GM12878 (cell line): ENCODE results near the gene ETS1. TPM values are rescaled to one million over a fixed set of nuclear protein-coding genes. Genes with fewer than 3 reads are reported as not detected.

Source experiments
- ATF7 ChIP-seq: fragments of 450-650 bp; IDR thresholded peaks from 2 replicates; pipeline ENCODE4 v1.6.1; 2016; ENCODE audit warnings: low read depth, mild to moderate bottlenecking
- BHLHE40 ChIP-seq, 2 experiments: fragments of 450-650 bp in 1 of 2; IDR thresholded peaks; 2 replicates each; pipeline ENCODE4 v1.6.1; 2011 to 2017; ENCODE audit warnings: low read depth in 2 of 2, borderline replicate concordance in 1 of 2, improper control_type of control experiment in 1 of 2, low read length in 1 of 2, mild to moderate bottlenecking in 1 of 2
- BRCA1 ChIP-seq: IDR thresholded peaks from 2 replicates; pipeline ENCODE4 v1.6.1; 2011; ENCODE audit warnings: low read depth, low read length, improper control_type of control experiment
- GABPA ChIP-seq: IDR thresholded peaks from 2 replicates; pipeline ENCODE4 v1.6.1; 2014; ENCODE audit warnings: antibody characterized with exemption, low read depth, mild to moderate bottlenecking, inconsistent platforms
- JUND ChIP-seq: IDR thresholded peaks from 2 replicates; pipeline ENCODE4 v1.6.1; 2012; ENCODE audit warnings: low read depth, mild to moderate bottlenecking, low read length, improper control_type of control experiment, moderate library complexity
- LARP7 ChIP-seq: fragments of 450-650 bp; IDR thresholded peaks from 2 replicates; pipeline ENCODE4 v1.6.1; 2017; ENCODE audit warnings: mild to moderate bottlenecking
- MEF2B ChIP-seq: fragments of 450-650 bp; IDR thresholded peaks from 2 replicates; pipeline ENCODE4 v1.6.1; 2018; ENCODE audit warnings: mild to moderate bottlenecking, moderate library complexity; ENCODE audit not compliant: partially characterized antibody, poor library complexity, severe bottlenecking
- MTA3 ChIP-seq: IDR thresholded peaks from 2 replicates; pipeline ENCODE4 v1.6.1; 2012; ENCODE audit warnings: low read length, inconsistent platforms, borderline replicate concordance
- SMAD1 ChIP-seq: fragments of 450-650 bp; IDR thresholded peaks from 2 replicates; pipeline ENCODE4 v1.6.1; 2018; ENCODE audit warnings: mild to moderate bottlenecking, low read depth; ENCODE audit not compliant: partially characterized antibody
- SREBF1 ChIP-seq: IDR thresholded peaks from 2 replicates; pipeline ENCODE4 v1.6.1; 2012; ENCODE audit warnings: mild to moderate bottlenecking, low read length
- TAF1 ChIP-seq: IDR thresholded peaks from 2 replicates; pipeline ENCODE4 v1.6.1; 2011; ENCODE audit warnings: mild to moderate bottlenecking, low read depth, low read length, borderline replicate concordance
- TARDBP ChIP-seq: IDR thresholded peaks from 2 replicates; pipeline ENCODE4 v1.6.1; 2016; ENCODE audit warnings: borderline replicate concordance
- ZNF207 ChIP-seq: fragments of 450-650 bp; IDR thresholded peaks from 2 replicates; pipeline ENCODE4 v1.6.1; 2014; ENCODE audit warnings: antibody characterized with exemption, mild to moderate bottlenecking, borderline replicate concordance
- ZNF592 ChIP-seq: fragments of 450-650 bp; IDR thresholded peaks from 2 replicates; pipeline ENCODE4 v1.6.1; 2017; ENCODE audit warnings: mild to moderate bottlenecking, moderate library complexity
- polyA plus RNA-seq, 11 experiments: library from polyadenylated mRNA; depleted of rRNA in 4 of 11; unstranded in 6 of 11; stranded (reverse) in 5 of 11; fragments of >200 nt; fragmentation: Nextera tagmentation in 4 of 11; fragmentation: Illumina TruSeq in 1 of 11; extraction: Ambion mirVana in 4 of 11; extraction: Trizol in 1 of 11; gene quantifications; 1 replicate in 1 of 11; 2 replicates in 10 of 11; pipeline versions ENCODE4 v1.2.1 to v1.2.3, GENCODE V29; 2011 to 2016; ENCODE audit warnings: inconsistent platforms in 2 of 11, missing spikeins in 2 of 11, low read depth in 1 of 11
- total RNA-seq, 4 experiments: library from RNA; depleted of rRNA in 3 of 4; stranded (reverse); fragments of >200 nt in 3 of 4; fragmentation: Illumina TruSeq in 1 of 4; extraction: Trizol in 1 of 4; gene quantifications; 2 replicates each; pipeline versions ENCODE4 v1.2.1 to v1.2.3, GENCODE V29; 2013 to 2021
- TF ChIP-seq, protein P1 (sequence below): IDR thresholded peaks from 2 replicates; pipeline ENCODE4 v1.6.1; 2011; ENCODE audit warnings: mild to moderate bottlenecking, low read depth, low read length, moderate library complexity; ENCODE audit not compliant: insufficient replicate concordance
- TF ChIP-seq, protein P2 (sequence below): fragments of 450-650 bp; formaldehyde crosslinking; IDR thresholded peaks from 2 replicates; pipeline ENCODE4 v1.4.0; 2022; ENCODE audit warnings: mild to moderate bottlenecking, moderate library complexity
- TF ChIP-seq, protein P3 (sequence below): fragments of 450-650 bp; formaldehyde crosslinking; IDR thresholded peaks from 2 replicates; pipeline ENCODE4 v1.4.0; 2020; ENCODE audit warnings: mild to moderate bottlenecking, moderate library complexity

Gene ETS1
- total and polyA plus RNA-seq, 10 of the 15 experiments (the other 5 are each of a cell fraction or from before 2014, with no cell fraction given), result 12.5 to 112 (median 55.5) TPM

- TF ChIP-seq, protein P1, sequence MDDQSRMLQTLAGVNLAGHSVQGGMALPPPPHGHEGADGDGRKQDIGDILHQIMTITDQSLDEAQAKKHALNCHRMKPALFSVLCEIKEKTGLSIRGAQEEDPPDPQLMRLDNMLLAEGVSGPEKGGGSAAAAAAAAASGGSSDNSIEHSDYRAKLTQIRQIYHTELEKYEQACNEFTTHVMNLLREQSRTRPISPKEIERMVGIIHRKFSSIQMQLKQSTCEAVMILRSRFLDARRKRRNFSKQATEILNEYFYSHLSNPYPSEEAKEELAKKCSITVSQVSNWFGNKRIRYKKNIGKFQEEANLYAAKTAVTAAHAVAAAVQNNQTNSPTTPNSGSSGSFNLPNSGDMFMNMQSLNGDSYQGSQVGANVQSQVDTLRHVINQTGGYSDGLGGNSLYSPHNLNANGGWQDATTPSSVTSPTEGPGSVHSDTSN, result no peak
- no peak for TF ChIP-seq MEF2B
- 0 out of 2 replicates have a peak, but pooled peaks have one; percentile 8 for TF ChIP-seq TARDBP
- TF ChIP-seq, protein P2, sequence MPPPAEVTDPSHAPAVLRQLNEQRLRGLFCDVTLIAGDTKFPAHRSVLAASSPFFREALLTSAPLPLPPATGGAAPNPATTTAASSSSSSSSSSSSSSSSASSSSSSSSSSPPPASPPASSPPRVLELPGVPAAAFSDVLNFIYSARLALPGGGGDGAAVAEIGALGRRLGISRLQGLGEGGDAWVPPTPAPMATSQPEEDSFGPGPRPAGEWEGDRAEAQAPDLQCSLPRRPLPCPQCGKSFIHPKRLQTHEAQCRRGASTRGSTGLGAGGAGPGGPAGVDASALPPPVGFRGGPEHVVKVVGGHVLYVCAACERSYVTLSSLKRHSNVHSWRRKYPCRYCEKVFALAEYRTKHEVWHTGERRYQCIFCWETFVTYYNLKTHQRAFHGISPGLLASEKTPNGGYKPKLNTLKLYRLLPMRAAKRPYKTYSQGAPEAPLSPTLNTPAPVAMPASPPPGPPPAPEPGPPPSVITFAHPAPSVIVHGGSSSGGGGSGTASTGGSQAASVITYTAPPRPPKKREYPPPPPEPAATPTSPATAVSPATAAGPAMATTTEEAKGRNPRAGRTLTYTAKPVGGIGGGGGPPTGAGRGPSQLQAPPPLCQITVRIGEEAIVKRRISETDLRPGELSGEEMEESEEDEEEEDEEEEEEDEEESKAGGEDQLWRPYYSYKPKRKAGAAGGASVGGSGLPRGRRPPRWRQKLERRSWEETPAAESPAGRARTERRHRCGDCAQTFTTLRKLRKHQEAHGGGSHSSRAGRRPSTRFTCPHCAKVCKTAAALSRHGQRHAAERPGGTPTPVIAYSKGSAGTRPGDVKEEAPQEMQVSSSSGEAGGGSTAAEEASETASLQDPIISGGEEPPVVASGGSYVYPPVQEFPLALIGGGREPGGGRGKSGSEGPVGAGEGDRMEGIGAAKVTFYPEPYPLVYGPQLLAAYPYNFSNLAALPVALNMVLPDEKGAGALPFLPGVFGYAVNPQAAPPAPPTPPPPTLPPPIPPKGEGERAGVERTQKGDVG (CRISPR knock-in tag), result no peak
- TF ChIP-seq BRCA1, result no peak
- TF ChIP-seq ATF7, result no peak
- TF ChIP-seq LARP7, result no peak
- 0 out of 2 replicates have a peak, but pooled peaks have one; percentile 39 for TF ChIP-seq TAF1
- TF ChIP-seq, protein P3, sequence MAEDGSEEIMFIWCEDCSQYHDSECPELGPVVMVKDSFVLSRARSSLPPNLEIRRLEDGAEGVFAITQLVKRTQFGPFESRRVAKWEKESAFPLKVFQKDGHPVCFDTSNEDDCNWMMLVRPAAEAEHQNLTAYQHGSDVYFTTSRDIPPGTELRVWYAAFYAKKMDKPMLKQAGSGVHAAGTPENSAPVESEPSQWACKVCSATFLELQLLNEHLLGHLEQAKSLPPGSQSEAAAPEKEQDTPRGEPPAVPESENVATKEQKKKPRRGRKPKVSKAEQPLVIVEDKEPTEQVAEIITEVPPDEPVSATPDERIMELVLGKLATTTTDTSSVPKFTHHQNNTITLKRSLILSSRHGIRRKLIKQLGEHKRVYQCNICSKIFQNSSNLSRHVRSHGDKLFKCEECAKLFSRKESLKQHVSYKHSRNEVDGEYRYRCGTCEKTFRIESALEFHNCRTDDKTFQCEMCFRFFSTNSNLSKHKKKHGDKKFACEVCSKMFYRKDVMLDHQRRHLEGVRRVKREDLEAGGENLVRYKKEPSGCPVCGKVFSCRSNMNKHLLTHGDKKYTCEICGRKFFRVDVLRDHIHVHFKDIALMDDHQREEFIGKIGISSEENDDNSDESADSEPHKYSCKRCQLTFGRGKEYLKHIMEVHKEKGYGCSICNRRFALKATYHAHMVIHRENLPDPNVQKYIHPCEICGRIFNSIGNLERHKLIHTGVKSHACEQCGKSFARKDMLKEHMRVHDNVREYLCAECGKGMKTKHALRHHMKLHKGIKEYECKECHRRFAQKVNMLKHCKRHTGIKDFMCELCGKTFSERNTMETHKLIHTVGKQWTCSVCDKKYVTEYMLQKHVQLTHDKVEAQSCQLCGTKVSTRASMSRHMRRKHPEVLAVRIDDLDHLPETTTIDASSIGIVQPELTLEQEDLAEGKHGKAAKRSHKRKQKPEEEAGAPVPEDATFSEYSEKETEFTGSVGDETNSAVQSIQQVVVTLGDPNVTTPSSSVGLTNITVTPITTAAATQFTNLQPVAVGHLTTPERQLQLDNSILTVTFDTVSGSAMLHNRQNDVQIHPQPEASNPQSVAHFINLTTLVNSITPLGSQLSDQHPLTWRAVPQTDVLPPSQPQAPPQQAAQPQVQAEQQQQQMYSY (CRISPR knock-in tag), result no peak
- no peak for TF ChIP-seq GABPA
- TF ChIP-seq ZNF207, result no peak
- TF ChIP-seq ZNF592, result no peak
- no peak for TF ChIP-seq MTA3
- TF ChIP-seq SREBF1, result no peak
- TF ChIP-seq SMAD1, result no peak
- 0 out of 4 replicates have a peak, but pooled peaks of 1 of the 2 experiments have one; percentile 9 for TF ChIP-seq BHLHE40 (IDR thresholded peaks at IDR 0.05; ENCODE audit: borderline replicate concordance in 1 of 2, low read depth in 2 of 2, low read length in 1 of 2)
- no peak for TF ChIP-seq JUND
- TF ChIP-seq, all 136 proteins: peak for 20
Observed at GRCh38 chr11:128482512-128483191, 104.7 kb downstream of the ETS1 start (continued).
